Stimulated activated CD4-positive, alpha-beta T cell treated with anti-CD3 and anti-CD28 coated beads, Interleukin-2, amount 100 ng/mL, for 4 hours (primary cell): ENCODE data around the gene TRIM29.

Experiments
- DNase-seq: peaks from one replicate; pipeline ENCODE4 v3.0.0-alpha.2; 2020; ENCODE audit warnings: low read depth

The TRIM29 gene

GRCh38 chr11:120122924-120123683 lies 14.8 kb downstream of the TRIM29 start:
- DNase-seq = no peak

DNA sequence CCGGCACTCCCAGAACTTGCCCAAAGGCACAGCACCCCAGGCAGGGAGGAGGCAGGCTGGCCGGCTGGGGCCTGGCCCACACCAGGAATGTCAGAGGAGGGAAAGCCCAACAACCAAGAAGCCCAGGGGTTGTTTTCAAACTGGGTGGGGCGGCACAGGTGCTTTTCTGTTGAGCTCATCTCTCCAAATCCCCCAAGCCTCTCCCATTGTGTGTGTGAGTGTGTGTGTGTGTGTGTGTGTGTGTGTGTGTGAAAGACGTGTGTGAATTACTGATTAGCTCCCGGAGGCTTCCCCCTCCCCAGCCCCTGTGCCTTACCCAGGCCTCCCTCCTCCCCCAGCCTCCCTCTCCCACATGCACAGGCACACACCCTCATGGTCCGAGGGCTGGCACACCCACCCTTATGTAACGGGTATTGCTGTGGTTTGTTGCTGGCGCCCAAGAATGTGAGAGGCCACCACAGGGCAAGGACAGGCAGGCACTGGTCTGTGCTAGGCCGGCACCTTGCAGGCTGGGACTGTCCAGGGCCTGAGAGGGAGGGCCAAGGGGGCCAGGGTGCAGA lies 15.9 kb downstream of the TRIM29 start:
- no peak for DNase-seq

DNA sequence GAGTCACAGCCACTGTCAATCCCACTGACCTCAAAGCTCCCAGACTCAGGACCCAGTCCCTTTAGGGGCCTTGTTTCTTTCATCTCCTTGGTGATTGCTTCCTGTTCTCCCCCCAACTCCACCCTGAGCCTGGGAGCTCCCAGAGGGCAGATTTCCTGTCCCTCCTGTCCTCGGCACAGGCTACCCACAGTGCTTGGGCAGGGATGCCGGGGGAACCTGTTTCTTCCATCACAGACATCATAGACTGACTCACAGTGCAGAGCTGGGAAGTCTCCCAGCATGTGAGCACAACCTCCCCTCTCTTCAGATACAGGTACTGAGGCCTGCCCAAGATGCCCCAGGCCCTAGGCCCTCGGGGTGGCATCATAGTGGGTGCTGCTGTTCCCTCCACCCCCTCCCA lies 16.6 kb downstream of the TRIM29 start:
- no peak for DNase-seq

DNA sequence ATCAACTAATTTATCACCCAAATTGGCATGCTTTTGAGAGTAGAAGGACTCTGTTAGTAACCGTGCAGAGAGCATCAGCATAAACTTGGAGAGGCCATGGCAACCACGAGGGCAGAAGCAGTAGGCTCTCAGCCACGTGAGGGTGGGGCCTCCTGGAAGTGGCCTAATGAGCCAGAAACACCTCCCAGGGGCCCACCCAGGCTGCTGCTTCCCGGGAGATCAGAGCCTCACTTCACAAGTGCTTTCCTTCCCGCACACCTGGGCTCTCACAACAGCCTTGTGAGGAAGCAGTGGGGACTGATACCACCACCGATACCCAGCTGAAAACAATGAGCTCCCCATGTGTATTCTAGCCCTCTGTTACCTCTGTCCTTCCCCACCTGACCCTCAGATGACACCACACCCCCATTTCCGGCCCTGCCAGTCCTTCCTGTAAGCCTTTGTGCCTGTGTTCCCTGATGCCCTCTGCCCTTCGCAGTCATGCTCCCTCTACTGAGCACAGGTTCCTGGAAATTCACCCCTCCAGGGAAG lies 17.0 kb downstream of the TRIM29 start:
- no peak for DNase-seq

GRCh38 chr11:120119121-120119520 lies 18.8 kb downstream of the TRIM29 start:
- DNase-seq = no peak

DNA sequence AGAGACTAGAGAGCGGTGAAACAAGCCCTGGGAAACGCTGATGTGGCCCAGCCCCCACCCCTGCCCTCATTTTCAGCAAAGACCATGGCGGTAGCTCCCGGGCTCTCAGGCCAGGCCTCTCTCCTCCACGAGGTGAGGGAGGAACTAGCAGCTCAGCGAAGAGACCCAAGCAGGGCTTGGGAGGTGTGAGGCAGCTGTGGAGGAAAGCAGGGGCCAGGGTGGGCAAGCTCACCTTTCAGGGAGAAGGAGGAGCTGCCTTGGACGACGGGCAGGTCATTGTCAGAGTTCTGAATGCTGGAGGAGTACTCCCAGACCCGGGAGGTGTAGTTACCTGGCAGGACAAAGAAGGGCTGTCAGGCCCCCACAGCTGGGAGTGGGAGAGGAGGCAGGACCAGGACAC lies 19.9 kb downstream of the TRIM29 start:
- no peak for DNase-seq

DNA sequence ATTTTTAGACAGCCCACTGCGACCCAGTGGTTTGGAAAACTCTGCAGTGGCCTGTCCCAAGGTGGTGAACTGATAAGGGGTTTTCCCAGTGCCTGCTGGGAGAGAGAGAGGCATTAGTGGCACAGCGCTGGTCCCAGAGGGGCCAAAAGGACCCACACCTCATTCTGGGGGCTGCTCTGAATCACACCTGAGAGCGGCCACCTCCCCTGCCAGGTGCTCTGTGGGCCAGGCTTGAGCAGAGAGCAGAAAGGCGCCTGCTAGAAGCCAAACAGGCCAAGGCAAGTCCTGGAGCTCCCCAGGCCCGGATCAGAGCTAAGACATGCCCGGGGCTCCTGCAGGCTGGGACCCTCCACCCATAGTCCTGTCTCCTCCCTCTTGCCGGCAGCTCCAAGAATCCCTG lies 20.9 kb downstream of the TRIM29 start:
- DNase-seq = no peak

DNA sequence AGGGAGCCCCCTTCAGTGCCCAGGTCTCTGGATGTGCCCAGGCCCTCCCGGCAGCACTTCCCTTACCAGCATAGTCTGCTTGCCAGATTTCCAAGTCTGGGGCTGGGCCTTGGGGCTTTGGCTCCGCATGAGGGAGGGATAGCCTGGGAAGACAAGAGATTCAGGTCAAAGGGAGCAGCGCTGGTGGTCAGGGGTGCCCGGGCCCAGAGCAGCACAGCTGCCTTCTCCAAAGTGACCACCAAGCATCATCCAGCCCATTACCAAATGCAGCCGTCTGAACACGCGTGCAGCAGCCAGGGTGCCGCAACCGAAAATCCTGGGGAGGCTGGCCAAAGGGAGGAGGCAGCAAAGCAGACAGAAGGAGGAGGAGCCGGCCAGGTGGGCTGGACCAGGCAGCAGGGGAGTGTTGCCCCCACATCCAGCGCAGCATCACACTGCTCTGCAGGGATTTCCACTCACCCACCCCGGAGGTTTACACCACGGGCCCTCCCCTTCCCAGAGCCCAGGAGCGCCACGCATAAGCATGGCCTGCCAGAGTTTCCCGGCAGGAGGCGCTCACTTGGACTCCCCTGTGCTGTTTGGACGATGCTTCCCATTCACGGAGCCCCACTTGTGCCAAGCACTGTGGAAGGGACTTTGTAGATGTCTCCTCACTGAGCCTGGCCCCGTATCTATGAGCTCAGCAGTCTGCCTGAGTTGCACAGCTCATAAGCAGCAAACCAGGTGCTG lies 22.5 kb downstream of the TRIM29 start:
- DNase-seq = no peak

DNA sequence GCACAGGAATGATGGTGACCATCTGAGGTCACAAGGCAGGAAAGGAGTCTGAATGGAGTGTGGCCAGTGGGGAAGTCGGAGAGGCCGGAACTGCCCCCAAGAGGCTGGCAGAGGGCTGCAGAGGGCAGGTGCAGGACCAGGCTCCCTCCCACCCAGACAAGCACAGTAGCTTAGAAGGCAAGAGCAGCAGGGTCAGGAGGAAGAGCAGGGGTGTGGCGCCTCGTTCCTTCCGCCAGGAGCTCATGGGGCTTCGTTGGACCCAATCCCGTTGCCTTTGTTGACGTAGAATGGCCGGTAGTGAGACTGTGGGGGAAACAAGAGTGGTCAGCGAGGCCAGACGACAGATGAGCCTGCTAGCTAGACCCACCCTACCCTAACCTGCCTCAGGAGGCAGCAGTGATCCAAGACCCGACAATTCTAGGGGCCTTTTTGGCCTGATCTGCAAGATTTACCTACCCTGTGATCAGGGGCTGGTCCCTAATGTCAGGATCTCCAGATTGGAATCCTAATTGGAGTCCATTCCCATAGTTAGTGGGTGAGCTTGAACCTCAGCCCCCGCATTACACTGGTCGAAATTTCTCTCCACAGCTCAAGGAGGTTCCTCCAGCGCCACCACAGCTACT lies 25.6 kb downstream of the TRIM29 start:
- DNase-seq = no peak

GRCh38 chr11:120109531-120109930 lies 28.4 kb downstream of the TRIM29 start:
- DNase-seq = no peak

- no peak for DNase-seq
Observed at GRCh38 chr11:120108785-120109168, 29.1 kb downstream of the TRIM29 start.

DNA sequence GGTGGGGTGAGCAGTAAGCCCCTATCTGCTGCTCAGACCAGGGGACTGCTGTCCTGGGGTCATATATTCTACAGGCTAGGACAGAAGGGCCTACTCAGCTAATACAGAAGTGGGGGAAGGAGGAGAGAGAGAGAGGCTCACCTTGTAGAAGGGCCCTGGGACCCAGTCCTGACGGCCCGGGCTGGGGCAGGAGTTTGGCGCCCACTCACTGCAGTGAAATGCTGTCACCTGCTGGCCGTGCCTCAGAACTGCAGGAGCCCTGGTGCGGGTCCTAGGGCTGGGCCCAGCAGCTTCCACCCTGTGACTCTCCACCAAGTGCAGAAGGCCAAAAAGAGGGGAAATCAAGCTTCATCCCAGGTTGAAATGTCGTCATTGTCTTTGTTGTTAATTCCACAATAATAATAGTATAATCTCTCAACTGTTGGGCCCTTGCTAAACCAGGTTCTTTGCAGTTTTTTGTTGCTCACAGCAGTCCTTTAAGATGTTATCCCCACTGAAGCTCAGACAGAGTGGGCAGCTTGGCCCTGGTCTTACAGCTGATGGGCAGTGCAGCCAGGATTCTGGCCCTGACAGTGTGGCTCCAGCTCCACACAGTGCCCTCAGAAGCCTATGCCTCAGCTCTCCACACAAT lies 29.6 kb downstream of the TRIM29 start:
- DNase-seq = peak; percentile 27

DNA sequence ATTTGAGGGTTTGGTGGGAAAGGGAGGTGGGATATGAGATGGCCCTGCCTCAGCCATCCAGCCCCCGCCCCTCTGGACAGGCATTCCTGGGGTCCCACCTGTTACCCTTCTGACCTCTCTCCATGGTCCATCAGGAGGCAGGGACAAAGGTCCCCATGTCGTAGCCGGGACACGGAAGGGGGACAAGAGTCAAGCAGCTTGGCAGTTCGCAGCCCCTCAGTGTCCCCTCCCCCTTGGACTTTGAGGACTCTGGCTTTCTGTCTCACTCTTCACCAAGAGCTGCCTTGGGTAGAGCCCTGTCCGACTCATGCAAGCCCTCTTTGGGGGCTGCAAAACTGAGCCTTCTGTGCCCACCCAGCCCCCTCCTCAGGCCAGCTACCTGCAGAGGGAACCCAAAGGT lies 30.2 kb downstream of the TRIM29 start:
- no peak for DNase-seq

DNA sequence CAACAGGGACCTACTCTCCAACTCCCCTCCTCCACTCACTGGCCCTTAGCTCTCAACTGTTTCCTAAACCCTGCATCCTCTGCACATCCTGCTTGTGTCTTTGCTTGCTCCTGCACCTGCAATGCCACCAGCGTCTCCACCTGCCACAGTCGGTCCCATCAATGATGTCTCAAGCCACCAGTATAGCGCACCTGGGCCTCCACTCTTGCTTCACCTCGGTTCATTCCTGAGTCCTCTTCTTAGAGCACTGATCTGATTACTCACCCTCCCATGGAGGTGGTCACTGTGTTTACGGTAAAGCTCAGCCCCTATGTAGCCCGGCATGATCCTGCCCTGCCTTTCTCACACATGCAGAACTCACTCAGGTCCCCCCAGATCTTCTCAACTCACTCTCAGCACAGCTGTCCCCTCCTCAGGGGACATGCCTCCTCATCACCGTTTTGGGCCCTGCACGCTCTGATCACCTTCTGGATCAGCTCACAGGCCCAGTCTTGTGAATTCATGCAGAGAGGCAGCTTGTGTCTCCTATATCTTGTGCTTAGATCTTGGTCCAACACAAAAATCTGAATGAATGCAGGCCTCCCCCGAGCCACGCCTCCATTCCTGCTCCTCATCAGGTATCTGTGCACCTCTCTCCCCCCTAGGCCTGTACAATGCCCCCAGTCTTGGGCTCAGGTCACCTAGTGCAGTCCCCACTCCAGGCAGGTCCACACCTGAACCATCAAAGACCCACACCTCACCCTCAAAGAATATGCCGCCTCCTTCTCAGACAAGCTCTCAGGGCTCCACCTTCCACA lies 31.4 kb downstream of the TRIM29 start:
- no peak for DNase-seq

DNA sequence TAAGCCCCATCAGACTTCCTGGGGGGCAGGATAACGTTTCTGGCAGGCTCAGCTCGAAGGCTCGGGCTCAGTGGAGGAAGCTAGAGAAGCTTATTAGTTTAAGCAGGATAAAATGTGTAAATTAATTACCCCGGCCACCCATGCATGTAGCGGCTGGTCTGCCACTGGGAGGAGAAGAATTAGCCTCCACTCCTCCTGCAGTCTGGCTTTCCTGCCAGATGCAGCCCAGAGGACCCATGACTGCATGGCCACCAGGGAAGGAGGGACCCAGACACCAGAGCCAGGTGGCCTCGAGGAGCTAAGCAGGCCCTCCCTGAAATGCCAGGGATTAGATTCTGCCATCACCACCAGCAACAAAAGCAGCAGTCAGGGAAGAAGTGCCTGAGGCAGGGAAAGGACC lies 32.3 kb downstream of the TRIM29 start:
- DNase-seq = no peak

DNA sequence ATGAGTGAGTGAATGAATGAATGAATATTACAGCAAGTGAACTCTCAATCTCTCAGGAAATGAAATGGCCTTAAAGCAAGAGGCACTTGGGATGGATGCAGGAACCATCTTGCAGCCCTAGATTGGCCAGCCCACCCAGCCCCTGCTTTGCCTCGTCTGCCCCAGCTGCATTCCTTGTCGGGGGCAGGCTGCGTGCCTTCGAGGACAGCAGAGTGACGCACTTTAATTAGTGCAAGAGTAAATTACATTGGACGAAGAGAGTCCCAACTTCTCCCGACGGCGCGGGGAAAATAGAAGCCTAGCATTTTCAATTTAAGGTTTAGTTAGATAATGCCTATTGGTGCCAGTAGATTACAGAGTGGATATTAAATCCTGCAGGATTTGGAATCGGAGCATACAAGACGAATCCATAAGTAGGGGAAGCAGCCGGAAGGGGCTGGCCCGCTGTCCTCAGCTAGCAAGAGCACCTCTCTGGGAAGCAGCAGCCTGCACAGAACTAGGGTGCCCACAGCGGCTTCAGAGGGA lies 33.8 kb downstream of the TRIM29 start:
- no peak for DNase-seq

- no peak for DNase-seq
Observed at GRCh38 chr11:120102864-120103122, 35.1 kb downstream of the TRIM29 start.

DNA sequence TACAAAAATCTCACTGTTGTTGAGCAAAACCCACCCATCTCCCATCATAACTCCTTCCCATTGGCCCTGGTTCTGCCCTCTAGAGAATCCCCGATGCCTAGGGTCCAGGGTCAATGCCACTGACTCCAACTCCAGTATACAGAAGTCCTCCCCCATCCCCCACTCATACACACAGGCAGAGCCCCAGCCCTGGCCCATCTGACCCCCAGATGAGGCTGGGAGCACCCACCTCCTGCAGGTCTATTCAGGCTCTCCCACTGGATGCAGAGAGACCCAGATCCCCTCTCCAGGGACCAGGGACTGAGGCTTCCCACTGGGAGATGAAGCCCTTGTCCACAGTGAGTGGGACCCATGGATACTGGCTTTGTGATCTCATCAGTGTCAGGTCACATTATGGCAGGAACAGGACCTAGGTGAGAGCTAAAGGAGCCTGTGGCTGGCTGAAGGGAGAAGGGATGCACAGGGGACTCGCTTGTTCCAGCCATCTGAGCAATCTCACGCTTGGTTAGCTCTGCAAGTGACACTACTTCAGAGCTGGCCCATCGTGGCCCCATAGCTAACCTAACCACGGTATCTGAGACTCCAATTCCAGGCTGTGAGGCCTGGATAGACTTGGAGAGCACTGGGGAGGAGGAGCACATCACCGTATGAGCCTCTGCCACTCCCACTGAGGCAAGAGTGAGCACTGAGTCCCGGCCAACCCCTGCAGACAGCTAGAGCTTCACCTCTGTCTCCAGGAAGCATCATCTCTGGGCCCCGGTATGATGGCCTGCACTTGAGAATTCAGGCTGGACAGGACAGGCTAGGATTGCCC lies 35.7 kb downstream of the TRIM29 start:
- DNase-seq = no peak

DNA sequence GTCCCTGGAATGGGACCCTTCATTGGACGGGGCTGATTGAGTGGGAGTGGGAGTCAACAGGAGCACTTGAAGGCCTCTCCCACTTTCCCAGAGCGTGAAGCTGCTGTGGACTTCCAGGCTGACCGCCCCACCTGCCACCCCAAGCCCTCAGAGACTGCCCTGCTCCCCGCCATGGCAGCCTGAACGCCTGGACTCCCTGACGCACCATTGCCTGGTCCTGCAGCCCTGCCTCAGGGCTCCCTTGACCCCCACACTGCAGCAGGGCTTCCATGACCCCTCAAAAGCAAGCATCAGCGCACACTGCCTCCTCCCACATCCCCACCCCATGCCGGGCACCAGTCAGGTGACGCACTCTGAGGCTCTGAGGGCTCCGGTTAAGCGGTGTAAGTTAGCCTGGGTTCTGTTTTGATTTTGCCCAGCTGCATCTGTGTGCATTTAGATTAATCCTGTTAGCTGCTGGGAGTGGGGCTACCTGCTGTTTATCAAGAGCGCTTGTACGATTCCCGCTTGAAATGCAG lies 39.4 kb downstream of the TRIM29 start:
- no peak for DNase-seq

DNA sequence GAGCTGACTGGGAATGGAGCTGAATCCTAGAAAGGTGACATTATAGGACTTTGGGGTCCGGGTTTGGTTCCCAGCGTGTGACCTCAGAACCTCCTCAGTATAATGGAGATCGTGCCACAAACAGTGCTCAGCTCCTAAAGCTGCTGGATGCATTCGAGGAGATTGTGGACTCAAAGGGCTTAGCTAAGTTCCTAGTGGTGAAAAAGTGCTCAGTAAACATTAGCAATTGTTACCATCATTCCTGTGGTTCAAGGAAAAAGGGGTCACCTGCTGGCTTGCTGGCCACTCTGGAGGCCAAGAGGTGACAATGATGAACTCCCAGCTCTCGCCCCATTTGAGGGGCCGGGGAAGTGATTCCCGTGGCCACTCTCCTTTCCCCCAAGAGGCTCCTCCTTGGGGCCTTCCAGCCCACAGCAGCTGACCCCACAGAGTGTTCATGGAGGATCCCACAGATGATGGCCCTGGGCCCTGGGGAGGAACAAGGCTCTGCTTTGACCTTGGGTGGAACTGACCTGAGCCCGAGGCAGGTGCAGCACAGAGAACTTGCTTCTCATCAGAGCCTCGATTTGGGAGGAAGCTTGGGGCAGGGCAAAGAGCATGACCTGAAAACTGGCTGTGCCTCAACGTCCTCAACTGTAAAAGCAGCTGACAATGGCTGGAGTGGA lies 40.1 kb downstream of the TRIM29 start:
- no peak for DNase-seq
